HG02885 (cell line): Measurements from ENCODE around the gene FRMD4A.
A peak's percentile ranks its signal among the peaks of the same experiment; 100 is the strongest.
"Not testable (repeated sequence)": the region's sequence is repeated elsewhere in the genome, so short reads cannot be mapped to it uniquely, and the experiment has no call there.

Experiments used
- ATAC-seq: cut with Tn5 transposase; IDR thresholded peaks from one replicate; pipeline ENCODE4 v1.9.1; 2021; ENCODE audit warnings: mild to moderate bottlenecking; ENCODE audit not compliant: unreplicated experiment, poor library complexity

Gene FRMD4A

DNA sequence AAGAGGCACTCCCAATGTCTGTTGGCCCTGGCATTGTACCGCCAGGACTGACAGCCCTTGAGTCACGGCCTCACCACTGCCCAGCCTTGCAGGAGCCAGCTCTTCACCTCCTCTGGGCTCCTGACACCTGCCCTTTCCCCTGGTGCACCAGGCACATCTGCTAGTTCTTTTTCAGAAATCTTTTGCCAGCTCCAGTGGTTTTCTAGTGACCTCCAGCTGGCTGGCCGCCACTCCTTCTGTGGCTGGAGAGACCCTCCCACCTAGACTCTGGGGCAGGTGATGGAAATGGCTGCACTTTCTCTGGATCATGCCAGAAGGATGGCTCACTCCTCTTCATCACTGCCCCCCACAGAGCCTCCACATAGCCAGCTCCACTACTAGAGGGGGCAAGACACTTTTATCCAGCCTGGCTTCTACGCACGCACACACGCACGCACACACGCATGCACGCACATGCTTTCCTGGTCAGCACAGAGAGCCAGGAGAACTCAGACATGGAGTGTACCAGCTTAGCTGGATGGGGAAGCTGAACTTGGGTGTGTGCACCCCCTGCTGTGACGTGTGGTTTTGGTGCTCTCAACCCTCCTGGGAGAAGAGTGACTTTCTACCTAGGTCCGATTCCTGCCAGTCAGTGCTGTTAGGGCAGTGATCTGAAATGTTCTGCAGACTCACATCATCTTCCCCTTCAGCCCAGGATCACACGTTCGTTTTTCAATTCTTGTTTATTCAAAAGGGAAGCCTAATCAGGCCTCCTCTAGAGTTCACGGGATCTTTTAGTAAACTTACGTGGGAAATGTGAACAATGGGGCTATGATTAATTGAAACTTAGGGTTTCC is 522.0 kb downstream of the FRMD4A start:
- ATAC-seq: no peak

- ATAC-seq: no peak
Observed at GRCh38 chr10:13806419-13806818, 524.3 kb downstream of the FRMD4A start.

DNA sequence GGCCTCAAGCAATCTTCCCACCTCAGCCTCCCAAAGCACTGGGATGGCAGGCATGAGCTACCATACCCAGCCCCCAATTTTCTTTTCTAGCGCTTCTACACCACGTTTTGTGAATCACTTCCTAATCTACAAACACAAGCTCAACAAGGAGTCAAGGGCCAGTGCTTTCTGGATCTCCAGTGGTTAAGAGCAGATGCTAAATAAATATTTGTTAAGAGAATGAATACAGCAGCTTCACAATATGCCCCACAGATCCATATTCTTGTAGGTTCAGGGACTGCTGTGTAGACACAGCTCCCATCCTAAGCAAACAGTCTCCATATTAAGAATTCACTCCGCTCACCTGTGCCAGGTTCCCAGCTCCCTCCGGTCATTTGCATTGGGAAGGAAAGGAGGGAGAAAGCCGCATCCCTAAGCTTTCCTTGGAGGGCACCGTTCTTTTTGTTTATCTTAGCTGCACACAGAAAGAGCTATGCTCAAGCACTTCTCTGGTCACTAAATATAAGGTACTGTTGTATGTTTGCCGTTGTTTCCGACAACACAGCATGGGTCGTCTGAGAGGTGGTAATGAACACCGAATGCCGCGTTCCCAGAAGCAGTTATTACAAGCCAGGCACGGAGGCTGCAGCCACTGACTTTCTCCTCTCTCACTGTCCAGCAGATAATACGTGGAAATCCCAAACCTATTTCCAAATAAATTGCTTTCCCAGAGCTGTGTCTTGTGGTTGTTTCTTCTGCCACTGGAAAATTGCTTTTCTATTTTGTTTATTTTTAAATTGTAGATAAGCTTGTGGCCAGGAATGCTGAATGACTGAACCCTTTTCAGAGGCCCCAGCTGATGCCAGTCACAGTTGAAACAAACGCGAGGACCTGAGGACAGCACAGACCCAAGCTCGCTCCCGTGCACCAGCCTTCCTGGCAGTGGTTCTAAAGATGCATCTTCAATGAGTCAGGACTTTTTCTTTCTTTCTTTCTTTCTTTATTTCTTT is 526.9 kb downstream of the FRMD4A start:
- no peak for ATAC-seq

DNA sequence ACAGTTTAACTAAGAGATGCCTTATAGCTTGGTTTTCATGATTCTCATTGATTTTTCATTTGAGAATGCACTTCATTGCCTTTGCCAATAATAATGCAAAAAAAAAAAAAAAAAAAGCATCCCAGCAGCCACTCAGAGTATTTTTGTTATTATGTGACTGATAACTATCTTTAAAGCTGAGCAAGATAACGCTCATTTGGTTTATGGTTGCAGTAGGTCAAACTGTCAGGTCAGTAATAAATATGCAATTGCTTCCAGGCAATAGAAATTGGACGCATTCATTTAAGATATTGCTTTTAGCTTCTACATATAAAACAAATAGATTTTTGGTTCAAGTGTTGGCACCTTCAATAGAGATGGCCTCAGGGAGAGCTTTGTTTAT is 528.8 kb downstream of the FRMD4A start:
- no peak for ATAC-seq

GRCh38 chr10:13801156-13801906 is 529.4 kb downstream of the FRMD4A start:
- ATAC-seq: no peak

DNA sequence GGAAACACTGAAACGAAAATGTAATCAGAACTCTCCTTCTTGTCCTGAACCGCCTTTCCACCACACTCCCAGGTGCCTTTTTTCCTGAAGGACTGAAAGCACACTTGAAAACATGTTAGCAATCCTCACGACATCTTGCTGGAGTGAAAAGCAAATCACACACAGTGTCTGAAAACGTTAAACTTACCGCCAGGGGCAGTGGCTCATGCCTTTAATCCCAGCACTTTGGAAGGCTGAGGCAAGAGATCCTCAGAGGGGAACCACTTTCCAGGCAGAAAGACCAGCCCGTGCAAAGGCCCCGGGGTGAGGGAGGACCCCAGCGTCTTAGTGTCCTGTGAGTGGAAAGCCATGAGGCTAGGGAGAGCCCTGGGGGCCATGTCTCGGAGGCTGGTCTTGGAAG is 533.6 kb downstream of the FRMD4A start:
- ATAC-seq: no peak

DNA sequence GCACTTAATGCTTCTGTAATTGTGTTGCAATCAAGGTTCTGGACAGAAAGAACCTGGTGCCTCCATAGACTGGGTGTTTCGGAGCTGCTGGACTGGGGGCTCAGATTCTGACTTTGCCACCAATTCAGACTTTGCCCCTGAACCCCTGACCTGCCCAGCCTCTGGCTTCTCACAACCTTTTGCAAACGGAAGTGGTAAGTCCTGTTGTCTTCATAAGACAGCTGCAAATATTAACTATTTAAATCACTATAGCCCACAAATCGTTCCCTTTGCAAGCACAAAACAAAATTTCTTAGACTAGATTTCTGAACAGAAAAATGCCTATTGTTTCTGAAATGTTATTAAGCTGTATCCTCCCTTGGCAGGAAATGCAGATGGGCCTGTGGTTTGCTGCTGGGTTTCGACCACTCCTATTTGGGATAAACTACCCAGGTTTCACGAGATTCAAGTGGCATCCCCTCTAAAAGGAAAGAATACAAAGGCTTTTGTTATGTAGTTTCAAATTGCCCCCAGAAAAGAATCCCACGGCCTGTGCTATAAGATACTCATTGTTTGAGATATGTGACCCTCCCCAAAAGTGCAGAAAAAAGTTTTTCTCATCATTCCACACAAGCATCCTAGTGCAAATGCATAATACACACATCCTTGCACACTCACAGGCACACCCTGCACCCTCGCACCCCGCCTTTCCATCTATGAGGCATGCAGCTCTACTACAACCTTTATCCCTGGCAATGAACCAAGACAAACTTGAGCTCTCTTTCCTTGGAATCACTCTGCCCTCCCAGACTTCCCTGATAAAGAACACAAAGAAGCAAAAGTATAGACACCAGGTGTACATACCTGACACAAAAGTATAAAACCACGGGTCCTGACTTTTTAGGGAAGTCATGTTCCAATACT is 534.8 kb downstream of the FRMD4A start:
- ATAC-seq: no peak

DNA sequence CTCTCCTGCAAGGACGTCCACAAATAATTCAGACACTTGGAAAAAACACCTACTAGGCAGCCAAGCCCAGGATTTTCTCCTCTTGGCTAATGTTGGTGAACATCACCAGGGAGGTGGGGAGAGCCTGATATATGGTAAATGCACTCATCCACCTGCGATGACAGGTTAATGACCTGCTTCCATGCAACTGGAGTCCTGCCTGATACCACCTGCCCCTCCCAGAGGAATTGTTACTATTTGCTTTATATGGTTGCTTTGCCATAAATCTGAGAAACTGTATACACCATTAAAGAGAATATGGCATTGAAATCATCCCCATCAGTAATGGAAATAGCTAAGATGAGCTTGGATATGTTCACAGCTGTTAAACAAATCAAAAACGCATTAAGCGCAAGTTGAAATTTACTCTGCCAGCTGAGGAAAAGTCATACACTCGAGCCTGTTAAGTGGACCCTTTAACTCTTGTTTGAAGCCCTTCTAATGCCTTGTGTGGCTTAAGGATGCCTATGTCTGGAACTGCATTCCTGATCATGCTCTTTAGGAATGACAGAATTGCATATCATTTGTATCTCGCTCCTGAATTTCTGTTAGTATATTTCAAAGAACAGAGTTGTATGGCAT is 535.6 kb downstream of the FRMD4A start:
- ATAC-seq: no peak

GRCh38 chr10:13792006-13792405 is 538.7 kb downstream of the FRMD4A start:
- no peak for ATAC-seq

GRCh38 chr10:13791483-13791882 is 539.2 kb downstream of the FRMD4A start:
- no peak for ATAC-seq

GRCh38 chr10:13790196-13790595 is 540.5 kb downstream of the FRMD4A start:
- ATAC-seq: no peak

DNA sequence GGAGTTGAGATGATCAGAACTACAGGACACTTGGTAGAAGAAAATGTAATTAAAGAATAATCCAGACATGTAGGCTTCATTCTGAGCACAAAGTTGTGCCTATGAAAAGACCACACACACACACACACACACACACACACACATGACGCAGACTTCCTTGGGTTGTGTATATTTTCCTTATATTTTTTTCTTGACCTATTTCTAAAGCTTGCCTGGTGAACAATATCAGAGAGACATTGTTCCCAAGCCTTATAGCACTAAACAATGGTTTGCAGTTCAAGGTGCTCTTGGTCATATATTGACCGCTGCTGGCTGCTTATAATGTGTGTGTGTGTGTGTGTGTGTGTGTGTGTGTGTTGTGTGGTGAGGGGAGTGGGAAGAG is 541.3 kb downstream of the FRMD4A start:
- ATAC-seq: no peak

DNA sequence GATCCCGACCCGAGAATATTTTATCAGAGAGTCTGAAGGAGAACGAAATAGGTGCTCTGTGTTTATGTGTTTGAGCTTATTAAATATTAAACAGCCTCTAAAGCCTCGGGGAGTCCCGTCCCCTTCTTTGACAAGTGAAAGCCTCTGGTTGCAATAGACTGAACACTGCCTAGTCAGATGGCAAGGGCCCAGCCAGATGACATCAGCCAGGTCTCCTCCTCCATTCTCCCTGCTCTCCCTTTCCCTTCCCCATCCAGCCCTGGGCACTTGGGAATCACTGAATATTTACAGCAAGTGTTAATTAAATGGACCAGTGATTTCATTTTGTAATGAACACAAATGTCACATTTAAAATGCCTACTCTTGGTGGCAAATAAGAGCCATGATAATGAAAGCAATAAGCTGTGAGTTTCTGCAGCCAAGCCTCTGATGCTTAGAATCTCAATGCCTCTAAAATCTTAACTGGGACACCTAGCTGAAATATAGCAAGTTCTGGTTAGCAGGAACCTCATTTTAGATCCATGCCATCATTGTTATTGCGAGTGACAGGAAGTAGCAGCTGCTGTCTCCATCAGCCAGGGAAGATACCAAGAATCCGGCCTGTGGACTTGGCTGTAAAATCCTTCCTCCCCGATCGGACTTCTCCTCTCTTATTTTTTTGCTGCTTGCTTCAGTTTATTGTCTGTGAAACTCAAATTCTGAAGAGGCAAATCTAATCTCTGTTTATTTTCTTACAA is 541.8 kb downstream of the FRMD4A start:
- no peak for ATAC-seq

DNA sequence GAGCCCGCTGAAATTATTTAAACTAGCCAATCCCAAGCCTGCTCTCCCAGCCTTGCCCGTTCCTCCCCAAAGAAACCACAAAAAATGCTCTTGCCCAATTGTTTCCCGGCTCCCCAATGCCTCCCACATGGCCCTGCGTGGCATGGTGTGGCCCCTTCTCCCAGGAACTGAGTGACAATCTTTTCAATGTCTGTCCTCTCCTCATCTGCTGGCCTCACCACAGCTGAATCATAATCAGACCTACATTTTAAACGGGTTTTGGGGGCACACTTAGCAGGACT is 542.5 kb downstream of the FRMD4A start:
- ATAC-seq: no peak

DNA sequence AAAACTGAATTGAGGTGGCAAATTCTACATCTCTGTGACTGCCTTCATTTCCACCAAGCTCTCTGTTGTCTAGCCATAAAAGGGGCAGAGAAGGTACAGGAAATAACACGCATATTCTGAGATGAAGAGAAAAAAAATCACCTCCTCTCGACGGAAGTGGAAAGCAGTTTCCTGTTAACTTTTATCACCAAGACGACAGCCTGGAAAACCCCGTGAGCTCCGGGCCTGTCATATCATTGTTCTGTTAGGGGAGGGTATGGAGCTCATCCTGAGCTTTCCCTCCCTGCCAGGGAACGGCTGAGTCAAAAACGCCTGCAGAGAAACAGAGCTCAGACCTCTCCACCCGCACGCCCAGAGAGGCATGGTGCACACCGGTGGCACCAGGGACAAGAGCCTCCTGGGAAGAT is 543.7 kb downstream of the FRMD4A start:
- peak; percentile 78 for ATAC-seq

DNA sequence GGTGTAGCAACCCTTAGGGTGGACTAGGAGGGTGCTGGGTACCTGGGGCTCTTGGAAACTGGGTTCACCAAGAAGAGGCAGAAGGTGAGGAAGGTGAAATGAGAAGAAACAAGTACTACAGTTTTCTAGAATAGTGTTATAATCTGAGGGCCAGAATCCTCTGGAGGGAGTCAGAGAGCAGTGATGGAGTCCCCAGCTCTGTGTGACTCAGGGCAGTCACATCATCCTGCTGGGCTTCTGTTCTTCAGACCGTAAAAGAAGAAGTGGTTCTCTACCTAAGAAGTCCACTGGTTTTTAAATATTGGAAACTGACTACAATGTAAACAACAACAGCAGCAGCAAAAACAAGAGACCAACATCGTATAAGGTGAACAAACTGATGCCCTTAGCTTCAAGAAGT is 546.7 kb downstream of the FRMD4A start:
- no peak for ATAC-seq

- ATAC-seq: no peak
Observed at GRCh38 chr10:13779748-13780147, 551.0 kb downstream of the FRMD4A start.

- ATAC-seq: not testable (repeated sequence)
Observed at GRCh38 chr10:13778693-13778960, 552.1 kb downstream of the FRMD4A start.

DNA sequence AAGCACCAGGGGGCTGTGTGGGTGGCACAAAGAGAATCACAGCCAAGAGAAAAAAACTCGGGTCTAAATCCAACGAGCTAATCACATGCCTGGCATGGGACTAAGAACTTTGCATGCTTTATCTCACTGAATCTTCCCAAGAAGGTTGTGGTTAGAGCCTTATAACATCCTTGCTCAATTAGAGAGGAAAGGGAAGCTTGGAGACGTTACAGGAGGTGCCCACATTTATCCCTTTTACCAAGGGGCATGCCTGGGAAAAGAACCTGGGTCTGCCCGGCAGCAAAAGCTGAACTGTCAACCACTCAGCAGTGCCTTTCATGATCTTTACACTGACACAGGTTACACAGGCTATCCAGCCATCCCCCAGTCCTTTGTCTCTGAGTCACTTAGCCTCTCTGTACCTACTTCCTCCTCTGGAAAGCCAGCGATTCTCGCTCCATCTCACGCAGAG is 553.8 kb downstream of the FRMD4A start:
- peak; percentile 63 for ATAC-seq
